Measurements from ENCODE around the gene ADRA2B. TPM values are rescaled to one million over a fixed set of nuclear protein-coding genes. Genes with fewer than 3 reads are reported as not detected.
A peak's percentile ranks its signal among the peaks of the same experiment; 100 is the strongest.

Gene ADRA2B
- total RNA-seq, 1 experiment from 2014 or later, result not detected

GRCh38 chr2:96146153-96146880, 29.9 kb upstream of the ADRA2B start:
- Mint-ChIP-seq H3K4me1 (ENCODE audit: insufficient read depth, unreplicated experiment) (peaks cover 17% of the 10 kb centered on the region), H3K27me3 (ENCODE audit: insufficient read depth, unreplicated experiment) (no peaks in the 10 kb centered on the region), H3K4me3 (ENCODE audit: unreplicated experiment) (no peak overlapping the region), H3K36me3 (ENCODE audit: insufficient read depth, unreplicated experiment) (peaks cover 4% of the 10 kb centered on the region), H3K27ac (ENCODE audit: low read depth, unreplicated experiment) (no peak overlapping the region), H3K9me3 (ENCODE audit: unreplicated experiment) (no peaks in the 10 kb centered on the region)
- no TSS peak for BruUV-seq (replicated peaks)
- TF ChIP-seq, protein P1, sequence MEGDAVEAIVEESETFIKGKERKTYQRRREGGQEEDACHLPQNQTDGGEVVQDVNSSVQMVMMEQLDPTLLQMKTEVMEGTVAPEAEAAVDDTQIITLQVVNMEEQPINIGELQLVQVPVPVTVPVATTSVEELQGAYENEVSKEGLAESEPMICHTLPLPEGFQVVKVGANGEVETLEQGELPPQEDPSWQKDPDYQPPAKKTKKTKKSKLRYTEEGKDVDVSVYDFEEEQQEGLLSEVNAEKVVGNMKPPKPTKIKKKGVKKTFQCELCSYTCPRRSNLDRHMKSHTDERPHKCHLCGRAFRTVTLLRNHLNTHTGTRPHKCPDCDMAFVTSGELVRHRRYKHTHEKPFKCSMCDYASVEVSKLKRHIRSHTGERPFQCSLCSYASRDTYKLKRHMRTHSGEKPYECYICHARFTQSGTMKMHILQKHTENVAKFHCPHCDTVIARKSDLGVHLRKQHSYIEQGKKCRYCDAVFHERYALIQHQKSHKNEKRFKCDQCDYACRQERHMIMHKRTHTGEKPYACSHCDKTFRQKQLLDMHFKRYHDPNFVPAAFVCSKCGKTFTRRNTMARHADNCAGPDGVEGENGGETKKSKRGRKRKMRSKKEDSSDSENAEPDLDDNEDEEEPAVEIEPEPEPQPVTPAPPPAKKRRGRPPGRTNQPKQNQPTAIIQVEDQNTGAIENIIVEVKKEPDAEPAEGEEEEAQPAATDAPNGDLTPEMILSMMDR (IDR thresholded peaks at IDR 0.05; ENCODE audit: unreplicated experiment), result no peak
- peak; percentile 47 for DNase-seq (ENCODE audit: unreplicated experiment)
- ChIA-PET POLR2A (no interaction called here), CTCF (interaction anchor here (0.6 to 0.7 kb wide), 3 partner anchors 137 to 833 kb away, joined by 3 read pairs; no protein-coding TSS in a partner anchor)
- intact Hi-C loops (cut with micrococcal nuclease), result no loop called here

- peaks cover 4% of the 10 kb centered on the region for H3K36me3 Mint-ChIP-seq (ENCODE audit: insufficient read depth, unreplicated experiment)
- TF ChIP-seq, protein P1 (IDR thresholded peaks at IDR 0.05; ENCODE audit: unreplicated experiment), result no peak
- no peak overlapping the region for H3K27ac Mint-ChIP-seq (ENCODE audit: low read depth, unreplicated experiment)
- ChIA-PET POLR2A (no interaction called here), CTCF (interaction anchor here (0.6 kb wide), 1 partner anchor 136 kb away, joined by 3 read pairs; no protein-coding TSS in a partner anchor)
- no peaks in the 10 kb centered on the region for H3K9me3 Mint-ChIP-seq (ENCODE audit: unreplicated experiment)
- no peak for DNase-seq (ENCODE audit: unreplicated experiment)
- H3K4me1 Mint-ChIP-seq (ENCODE audit: insufficient read depth, unreplicated experiment), result peaks cover 17% of the 10 kb centered on the region
- peak overlapping the region; percentile 78 for H3K4me3 Mint-ChIP-seq (ENCODE audit: unreplicated experiment)
- no peaks in the 10 kb centered on the region for H3K27me3 Mint-ChIP-seq (ENCODE audit: insufficient read depth, unreplicated experiment)
- intact Hi-C loops (cut with micrococcal nuclease), result no loop called here
- no TSS peak for BruUV-seq (replicated peaks)
Observed at GRCh38 chr2:96145848-96146152, 29.4 kb upstream of the ADRA2B start.

GRCh38 chr2:96145036-96145847, 28.9 kb upstream of the ADRA2B start, which contains the start of gene DUSP2:
TSS of gene DUSP2 (minus strand) at chr2:96145440. CDS start at chr2:96145354, 86 bp downstream.
- H3K27me3 Mint-ChIP-seq (ENCODE audit: insufficient read depth, unreplicated experiment), result no peaks in the 10 kb centered on the region
- peak; percentile 65 for DNase-seq (ENCODE audit: unreplicated experiment)
- H3K4me3 Mint-ChIP-seq (ENCODE audit: unreplicated experiment), result peak within 1 kb of the TSS; percentile 78
- no peaks in the 10 kb centered on the region for H3K9me3 Mint-ChIP-seq (ENCODE audit: unreplicated experiment)
- no TSS peak for BruUV-seq (replicated peaks)
- POLR2A ChIA-PET, result interaction anchor here (1.0 kb wide), 1 partner anchor 63 kb away, joined by 4 read pairs; no protein-coding TSS in a partner anchor
- CTCF ChIA-PET, result interaction anchor here (0.6 to 1.0 kb wide), 2 partner anchors 35 to 136 kb away, joined by 3 read pairs; no protein-coding TSS in a partner anchor
- peaks cover 4% of the 10 kb centered on the region for H3K36me3 Mint-ChIP-seq (ENCODE audit: insufficient read depth, unreplicated experiment)
- TF ChIP-seq, protein P1 (IDR thresholded peaks at IDR 0.05; ENCODE audit: unreplicated experiment), result no peak
- intact Hi-C loops (cut with micrococcal nuclease), result no loop called here
- H3K27ac Mint-ChIP-seq (ENCODE audit: low read depth, unreplicated experiment), result no peak within 1 kb of the TSS
- peaks cover 17% of the 10 kb centered on the region for H3K4me1 Mint-ChIP-seq (ENCODE audit: insufficient read depth, unreplicated experiment)

GRCh38 chr2:96144481-96145035, 28.2 kb upstream of the ADRA2B start:
- TSS peak; percentile 55 for BruUV-seq (replicated peaks)
- intact Hi-C loops (cut with micrococcal nuclease), result no loop called here
- Mint-ChIP-seq H3K9me3 (ENCODE audit: unreplicated experiment) (no peaks in the 10 kb centered on the region), H3K4me1 (ENCODE audit: insufficient read depth, unreplicated experiment) (peaks cover 17% of the 10 kb centered on the region), H3K4me3 (ENCODE audit: unreplicated experiment) (peak overlapping the region; percentile 78), H3K27ac (ENCODE audit: low read depth, unreplicated experiment) (no peak overlapping the region), H3K27me3 (ENCODE audit: insufficient read depth, unreplicated experiment) (no peaks in the 10 kb centered on the region), H3K36me3 (ENCODE audit: insufficient read depth, unreplicated experiment) (peaks cover 4% of the 10 kb centered on the region)
- ChIA-PET CTCF (interaction anchor here (1.0 kb wide), 1 partner anchor 36 kb away, joined by 3 read pairs; no protein-coding TSS in a partner anchor), POLR2A (interaction anchor here (1.0 kb wide), 1 partner anchor 64 kb away, joined by 4 read pairs; no protein-coding TSS in a partner anchor)
- DNase-seq (ENCODE audit: unreplicated experiment), result peak; percentile 5
- TF ChIP-seq, protein P1 (IDR thresholded peaks at IDR 0.05; ENCODE audit: unreplicated experiment), result no peak

Measured in MCF 10A (cell line).